Measurements from ENCODE around the gene CAPN15.

CAPN15 gene

DNA sequence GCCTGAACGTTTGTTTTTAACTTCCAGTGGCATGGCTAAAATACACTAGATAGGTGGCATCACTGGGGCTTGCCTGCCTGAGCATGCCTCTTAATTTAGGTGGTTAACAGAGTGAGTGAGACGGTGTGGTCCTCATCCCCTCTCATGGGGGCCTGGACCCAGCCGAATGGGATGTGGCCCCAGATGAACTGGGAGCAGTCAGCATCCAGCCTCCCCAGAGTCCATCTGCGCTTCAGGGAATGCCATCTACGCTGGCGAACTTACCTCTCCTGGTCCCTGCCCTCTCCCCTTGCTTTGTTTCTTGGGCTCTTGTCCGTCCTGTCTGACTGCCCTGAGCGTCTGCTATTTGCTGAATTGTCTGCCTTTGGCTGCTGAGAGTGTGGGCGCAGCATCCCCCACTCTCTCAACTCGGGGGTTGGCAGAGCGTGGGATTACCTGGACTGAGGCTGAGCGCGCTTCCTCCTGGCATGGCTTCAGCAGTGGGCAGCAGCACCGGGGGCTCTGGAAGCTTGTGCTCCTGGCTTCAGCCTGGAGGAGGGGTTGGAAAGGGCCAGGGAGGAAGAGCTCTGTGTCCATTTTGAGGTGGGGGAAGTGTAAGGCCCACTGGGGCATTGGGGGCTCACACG lies 64.5 kb downstream of the CAPN15 start:
- TF ChIP-seq, protein P1, sequence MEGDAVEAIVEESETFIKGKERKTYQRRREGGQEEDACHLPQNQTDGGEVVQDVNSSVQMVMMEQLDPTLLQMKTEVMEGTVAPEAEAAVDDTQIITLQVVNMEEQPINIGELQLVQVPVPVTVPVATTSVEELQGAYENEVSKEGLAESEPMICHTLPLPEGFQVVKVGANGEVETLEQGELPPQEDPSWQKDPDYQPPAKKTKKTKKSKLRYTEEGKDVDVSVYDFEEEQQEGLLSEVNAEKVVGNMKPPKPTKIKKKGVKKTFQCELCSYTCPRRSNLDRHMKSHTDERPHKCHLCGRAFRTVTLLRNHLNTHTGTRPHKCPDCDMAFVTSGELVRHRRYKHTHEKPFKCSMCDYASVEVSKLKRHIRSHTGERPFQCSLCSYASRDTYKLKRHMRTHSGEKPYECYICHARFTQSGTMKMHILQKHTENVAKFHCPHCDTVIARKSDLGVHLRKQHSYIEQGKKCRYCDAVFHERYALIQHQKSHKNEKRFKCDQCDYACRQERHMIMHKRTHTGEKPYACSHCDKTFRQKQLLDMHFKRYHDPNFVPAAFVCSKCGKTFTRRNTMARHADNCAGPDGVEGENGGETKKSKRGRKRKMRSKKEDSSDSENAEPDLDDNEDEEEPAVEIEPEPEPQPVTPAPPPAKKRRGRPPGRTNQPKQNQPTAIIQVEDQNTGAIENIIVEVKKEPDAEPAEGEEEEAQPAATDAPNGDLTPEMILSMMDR (IDR thresholded peaks at IDR 0.05; ENCODE audit: low read depth, low read length), result no peak
- TF ChIP-seq POLR2A (IDR thresholded peaks at IDR 0.05; ENCODE audit: extremely low read depth, insufficient read length) (no peak), MYC (IDR thresholded peaks at IDR 0.05; ENCODE audit: low read depth, low read length) (no peak)
- TF ChIP-seq, protein P2, sequence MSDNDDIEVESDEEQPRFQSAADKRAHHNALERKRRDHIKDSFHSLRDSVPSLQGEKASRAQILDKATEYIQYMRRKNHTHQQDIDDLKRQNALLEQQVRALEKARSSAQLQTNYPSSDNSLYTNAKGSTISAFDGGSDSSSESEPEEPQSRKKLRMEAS (IDR thresholded peaks at IDR 0.05; ENCODE audit: low read depth, low read length), result no peak
- no peak for DNase-seq (ENCODE audit: low read depth)
- H3K4me3 ChIP-seq (ENCODE audit: low read depth, low read length), result peak overlapping the region; percentile 53

DNA sequence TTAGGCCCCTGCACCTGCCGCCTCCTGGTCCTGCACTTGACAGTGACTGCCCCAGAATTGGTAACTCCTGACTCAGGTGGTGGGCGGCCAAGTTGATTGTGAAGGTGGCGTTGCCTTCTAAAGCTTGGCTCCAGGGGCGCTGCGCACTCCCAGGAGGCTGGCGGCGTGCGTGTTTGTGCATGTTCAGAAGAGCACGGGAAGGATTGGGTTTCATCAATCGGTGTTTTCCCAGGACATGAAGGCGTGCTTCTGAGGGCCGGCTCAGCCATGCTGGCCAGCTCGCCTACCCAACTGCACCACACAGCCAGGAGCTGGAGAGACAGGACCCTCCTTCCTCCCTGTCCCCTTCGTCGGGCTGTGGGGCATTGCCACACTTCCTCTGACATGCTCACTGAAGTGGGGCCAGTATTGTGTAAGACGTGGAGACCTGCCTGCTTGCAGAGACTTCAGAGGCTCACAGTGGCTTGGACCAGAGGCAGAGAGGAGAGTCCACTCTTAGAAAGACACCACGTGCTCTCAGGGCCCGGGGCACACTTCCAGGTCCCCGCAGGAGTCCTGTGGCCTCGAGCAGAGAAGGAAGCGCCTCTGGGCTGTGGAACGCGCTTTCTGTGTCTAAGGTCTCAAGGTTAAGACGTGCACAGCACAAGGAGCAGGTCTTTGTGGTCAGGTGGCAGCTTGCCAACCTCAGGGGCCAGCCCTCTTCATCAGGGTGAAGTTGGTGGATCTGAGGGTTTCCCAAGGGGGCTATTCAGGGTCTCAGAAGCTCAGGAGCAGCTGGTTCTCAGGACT lies 65.2 kb downstream of the CAPN15 start:
- TF ChIP-seq POLR2A (IDR thresholded peaks at IDR 0.05; ENCODE audit: extremely low read depth, insufficient read length) (peak; percentile 57), MYC (IDR thresholded peaks at IDR 0.05; ENCODE audit: low read depth, low read length) (peak; percentile 84)
- TF ChIP-seq, protein P1 (IDR thresholded peaks at IDR 0.05; ENCODE audit: low read depth, low read length), result peak; percentile 29
- TF ChIP-seq, protein P2 (IDR thresholded peaks at IDR 0.05; ENCODE audit: low read depth, low read length), result peak; percentile 96
- peak; percentile 96 for DNase-seq (ENCODE audit: low read depth)
- H3K4me3 ChIP-seq (ENCODE audit: low read depth, low read length), result peak overlapping the region; percentile 53

DNA sequence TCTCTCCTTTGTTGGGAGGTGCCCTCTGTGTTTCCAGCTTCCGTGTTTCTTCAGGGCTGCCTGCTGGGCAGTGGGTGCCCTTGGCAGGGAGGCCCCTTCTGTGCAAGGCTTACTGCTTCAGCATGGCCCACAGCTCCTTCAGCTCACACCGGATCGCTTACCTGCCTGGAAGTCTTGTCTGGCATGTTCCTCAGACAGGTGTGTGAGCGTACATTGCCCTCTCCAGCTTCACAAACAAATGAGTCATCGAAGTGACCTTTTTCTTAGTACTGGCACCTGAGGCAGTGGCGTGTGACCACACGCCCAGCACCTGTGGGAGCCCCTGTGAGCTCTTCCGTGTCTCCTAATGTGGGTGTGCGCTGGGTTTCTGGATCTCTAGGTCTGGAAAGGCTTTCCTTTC lies 65.9 kb downstream of the CAPN15 start:
- no peak for DNase-seq (ENCODE audit: low read depth)
- H3K4me3 ChIP-seq (ENCODE audit: low read depth, low read length), result peak overlapping the region; percentile 17
- TF ChIP-seq, protein P2 (IDR thresholded peaks at IDR 0.05; ENCODE audit: low read depth, low read length), result no peak
- TF ChIP-seq MYC (IDR thresholded peaks at IDR 0.05; ENCODE audit: low read depth, low read length) (no peak), POLR2A (IDR thresholded peaks at IDR 0.05; ENCODE audit: extremely low read depth, insufficient read length) (no peak)
- TF ChIP-seq, protein P1 (IDR thresholded peaks at IDR 0.05; ENCODE audit: low read depth, low read length), result no peak

DNA sequence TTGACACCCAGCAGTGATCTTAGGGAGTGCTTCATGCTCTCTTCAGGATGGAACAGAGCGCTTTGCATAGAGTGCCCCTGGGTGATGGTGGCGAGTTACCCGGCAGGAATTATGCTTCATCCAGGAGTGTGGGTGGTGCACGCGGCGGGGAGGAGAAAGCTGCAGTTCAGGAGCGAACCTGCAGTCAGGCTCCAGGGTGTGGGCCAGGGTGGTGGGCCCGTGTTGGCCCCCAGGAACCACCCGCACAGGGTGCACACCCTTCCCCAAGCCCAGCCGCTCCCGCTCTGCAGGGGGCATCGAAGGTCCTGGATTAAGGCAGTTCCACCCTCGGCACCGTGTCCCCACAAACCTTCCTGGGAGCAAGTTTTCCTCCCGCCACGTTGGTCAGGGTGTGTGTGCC lies 66.3 kb downstream of the CAPN15 start:
- no peak for DNase-seq (ENCODE audit: low read depth)
- no peak for TF ChIP-seq POLR2A (IDR thresholded peaks at IDR 0.05; ENCODE audit: extremely low read depth, insufficient read length)
- TF ChIP-seq MYC (IDR thresholded peaks at IDR 0.05; ENCODE audit: low read depth, low read length), result no peak
- TF ChIP-seq, protein P1 (IDR thresholded peaks at IDR 0.05; ENCODE audit: low read depth, low read length), result no peak
- TF ChIP-seq, protein P2 (IDR thresholded peaks at IDR 0.05; ENCODE audit: low read depth, low read length), result no peak
- H3K4me3 ChIP-seq (ENCODE audit: low read depth, low read length), result peak overlapping the region; percentile 17

DNA sequence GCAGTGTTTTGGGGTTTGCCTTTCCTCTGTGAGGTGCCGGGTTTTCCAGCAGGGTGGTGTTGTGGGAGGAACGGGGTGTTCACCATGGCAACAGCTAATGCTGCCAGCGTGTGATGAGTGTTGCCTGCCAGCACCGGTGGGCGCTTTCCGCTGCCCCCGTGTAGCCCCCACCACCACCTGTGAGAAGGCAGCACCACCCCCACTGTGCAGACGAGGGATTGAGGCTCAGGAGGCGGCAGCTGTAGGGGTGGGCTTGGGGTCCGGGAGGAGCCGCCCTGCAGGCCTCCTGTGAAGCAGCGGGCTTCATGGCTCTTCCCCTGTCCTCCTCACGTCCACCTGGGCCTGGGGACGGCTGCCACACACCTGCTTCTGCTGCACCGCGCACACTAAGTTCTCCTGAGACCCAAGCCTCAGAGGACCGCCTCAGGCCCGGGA lies 67.6 kb downstream of the CAPN15 start:
- DNase-seq (ENCODE audit: low read depth), result no peak
- H3K4me3 ChIP-seq (ENCODE audit: low read depth, low read length), result no peak overlapping the region
- TF ChIP-seq POLR2A (IDR thresholded peaks at IDR 0.05; ENCODE audit: extremely low read depth, insufficient read length) (no peak), MYC (IDR thresholded peaks at IDR 0.05; ENCODE audit: low read depth, low read length) (no peak)
- TF ChIP-seq, protein P1 (IDR thresholded peaks at IDR 0.05; ENCODE audit: low read depth, low read length), result no peak
- TF ChIP-seq, protein P2 (IDR thresholded peaks at IDR 0.05; ENCODE audit: low read depth, low read length), result no peak
